Keratinocyte (primary cell): ENCODE data around the gene SYT6. TPM values are rescaled to one million over a fixed set of nuclear protein-coding genes. Genes with fewer than 3 reads are reported as not detected.

Source experiments
- DNase-seq: peaks from one replicate; pipeline ENCODE4 v3.0.0-alpha.2; 2011; ENCODE audit warnings: low read depth, missing footprints, low spot score
- FAIRE-seq: peaks from 2 replicates; lab custom pipeline; 2011; peaks lifted over from hg19 to GRCh38; lab: Jason Lieb, UNC
- H2AFZ ChIP-seq: 2 replicates; pipeline ENCODE4 v1.6.0; 2012; ENCODE audit warnings: low read length, control low read depth, inconsistent platforms; ENCODE audit not compliant: control insufficient read depth
- H3K27ac ChIP-seq: 2 replicates; pipeline ENCODE4 v1.5.1; 2011; ENCODE audit warnings: low read length; ENCODE audit not compliant: control insufficient read depth, insufficient read depth
- H3K27me3 ChIP-seq: 3 replicates; pipeline ENCODE4 v1.6.0; 2011; ENCODE audit warnings: low read length; ENCODE audit not compliant: control insufficient read depth, insufficient read depth; ENCODE audit errors: extremely low read depth
- H3K36me3 ChIP-seq, 2 experiments: 2 replicates in 1 of 2; 3 replicates in 1 of 2; pipeline ENCODE4 v1.5.1; 2011; ENCODE audit warnings: low read length in 2 of 2, mild to moderate bottlenecking in 1 of 2; ENCODE audit not compliant: control insufficient read depth in 2 of 2, insufficient read depth in 2 of 2; ENCODE audit errors: extremely low read depth in 1 of 2
- H3K4me1 ChIP-seq: 3 replicates; pipeline ENCODE4 v1.5.1; 2011; ENCODE audit warnings: low read length; ENCODE audit not compliant: control insufficient read depth, insufficient read depth; ENCODE audit errors: extremely low read depth
- H3K4me2 ChIP-seq: 3 replicates; pipeline ENCODE4 v1.6.0; 2011; ENCODE audit warnings: low read depth, low read length; ENCODE audit not compliant: control insufficient read depth, insufficient read depth; ENCODE audit errors: extremely low read depth
- H3K4me3 ChIP-seq, 3 experiments: fragments of 200-600 bp in 1 of 3; sonication (generic) in 1 of 3; 2 replicates in 2 of 3; 3 replicates in 1 of 3; pipeline ENCODE4 v1.5.1; 2011 to 2016; ENCODE audit warnings: low read length in 3 of 3, mild to moderate bottlenecking in 3 of 3, control low read depth in 2 of 3, inconsistent platforms in 1 of 3, low read depth in 1 of 3, mixed read lengths in 1 of 3, mixed run types in 1 of 3, moderate library complexity in 1 of 3; ENCODE audit not compliant: control insufficient read depth in 2 of 3, insufficient read depth in 2 of 3; ENCODE audit errors: extremely low read depth in 1 of 3
- H3K79me2 ChIP-seq: 2 replicates; pipeline ENCODE4 v1.6.0; 2012; ENCODE audit warnings: low read length; ENCODE audit not compliant: control insufficient read depth, insufficient read depth
- H3K9ac ChIP-seq: 3 replicates; pipeline ENCODE4 v1.6.0; 2011; ENCODE audit warnings: low read length; ENCODE audit not compliant: control insufficient read depth, insufficient read depth; ENCODE audit errors: extremely low read depth
- H3K9me1 ChIP-seq: 3 replicates; pipeline ENCODE4 v1.6.0; 2011; ENCODE audit warnings: low read length; ENCODE audit not compliant: control insufficient read depth, insufficient read depth; ENCODE audit errors: extremely low read depth
- H3K9me3 ChIP-seq: 2 replicates; pipeline ENCODE4 v1.5.1; 2012; ENCODE audit warnings: low read depth, low read length; ENCODE audit not compliant: control insufficient read depth
- H4K20me1 ChIP-seq: 3 replicates; pipeline ENCODE4 v1.6.0; 2011; ENCODE audit warnings: low read length; ENCODE audit not compliant: control insufficient read depth, insufficient read depth; ENCODE audit errors: extremely low read depth
- CTCF ChIP-seq, 3 experiments: IDR thresholded peaks in 1 of 3; conservative IDR thresholded peaks in 1 of 3; optimal IDR thresholded peaks in 1 of 3; 2 replicates in 2 of 3; 3 replicates in 1 of 3; pipeline versions ENCODE3 to v1.5.1; 2011; ENCODE audit warnings: low read length in 3 of 3, mild to moderate bottlenecking in 3 of 3, moderate library complexity in 2 of 3, control low read depth in 1 of 3, inconsistent platforms in 1 of 3; ENCODE audit not compliant: insufficient read depth in 2 of 3; ENCODE audit errors: extremely low read depth in 1 of 3
- EZH2 ChIP-seq: IDR thresholded peaks from one replicate; pipeline ENCODE4 v1.6.1; 2012; ENCODE audit warnings: inconsistent platforms, mild to moderate bottlenecking, low read length, moderate library complexity
- dilution Hi-C: fragments of 300-500 bp; cut with MboI; formaldehyde crosslinking; loops from one replicate; pipeline ENCODE4 v1.7.0; 2020; ENCODE audit warnings: low sequenced_read_pairs; ENCODE audit not compliant: extremely low pct_ligation_motif_present
- polyA plus RNA-seq, 5 experiments: library from polyadenylated mRNA; depleted of rRNA in 3 of 5; stranded (reverse) in 3 of 5; stranded (forward) in 1 of 5; unstranded in 1 of 5; fragments of >200 nt; gene quantifications; 1 replicate in 1 of 5; 2 replicates in 3 of 5; 3 replicates in 1 of 5; pipeline versions ENCODE4 v1.2.1 to v1.2.3, GENCODE V29; 2011 to 2012; ENCODE audit warnings: missing spikeins in 2 of 5, low read depth in 1 of 5, low replicate concordance in 1 of 5

Gene SYT6
- polyA plus RNA-seq, 1 donor (not counting 4 experiments of a cell fraction or from before 2014, with no cell fraction given) = not detected

GRCh38 chr1:114077188-114077587 lies 76.5 kb downstream of the SYT6 start:
- dilution Hi-C loops = no loop called here
- DNase-seq (no peak), FAIRE-seq (no peak)
- peaks cover 7% of the 10 kb centered on the region for H3K9me3 ChIP-seq
- no peak overlapping the region for H3K4me3 ChIP-seq
- no peaks in the 10 kb centered on the region for H3K79me2 ChIP-seq
- no peak overlapping the region for H2AFZ ChIP-seq
- peaks cover 3% of the 10 kb centered on the region for H3K27me3 ChIP-seq
- no peak overlapping the region for H3K4me2 ChIP-seq
- no peaks in the 10 kb centered on the region for H4K20me1 ChIP-seq
- H3K27ac ChIP-seq = no peak overlapping the region
- H3K4me1 ChIP-seq = peaks cover 6% of the 10 kb centered on the region
- H3K9ac ChIP-seq = no peak overlapping the region
- no peaks in the 10 kb centered on the region for H3K36me3 ChIP-seq
- no peaks in the 10 kb centered on the region for H3K9me1 ChIP-seq
- TF ChIP-seq CTCF (optimal IDR thresholded peaks at IDR 0.05 in 1 of 3, IDR thresholded peaks at IDR 0.05 in 1 of 3, conservative IDR thresholded peaks at IDR 0.05 in 1 of 3; ENCODE audit: extremely low read depth in 1 of 3, insufficient read depth in 2 of 3, low read length in 3 of 3) (no peak), EZH2 (no peak)

GRCh38 chr1:114076308-114076707 lies 77.4 kb downstream of the SYT6 start:
- dilution Hi-C loops = no loop called here

More at GRCh38 chr1:114076308-114076707, 77.4 kb downstream of the SYT6 start:
- peaks cover 10% of the 10 kb centered on the region for H3K9me3 ChIP-seq
- no peaks in the 10 kb centered on the region for H3K79me2 ChIP-seq
- H3K9me1 ChIP-seq = no peaks in the 10 kb centered on the region
- no peak overlapping the region for H3K27ac ChIP-seq
- H3K27me3 ChIP-seq = peaks cover 3% of the 10 kb centered on the region
- no peak overlapping the region for H3K4me2 ChIP-seq
- DNase-seq (no peak), FAIRE-seq (no peak)
- H4K20me1 ChIP-seq = no peaks in the 10 kb centered on the region
- H3K36me3 ChIP-seq = no peaks in the 10 kb centered on the region
- H3K9ac ChIP-seq = no peak overlapping the region
- H3K4me1 ChIP-seq = no peaks in the 10 kb centered on the region
- no peak for TF ChIP-seq EZH2
- no peak for TF ChIP-seq CTCF (optimal IDR thresholded peaks at IDR 0.05 in 1 of 3, IDR thresholded peaks at IDR 0.05 in 1 of 3, conservative IDR thresholded peaks at IDR 0.05 in 1 of 3; ENCODE audit: extremely low read depth in 1 of 3, insufficient read depth in 2 of 3, low read length in 3 of 3)
- no peak overlapping the region for H3K4me3 ChIP-seq
- H2AFZ ChIP-seq = no peak overlapping the region
